Retinal pigment epithelial cell (primary cell): ENCODE data around the gene MYL5.
"Not testable (repeated sequence)": the region's sequence is repeated elsewhere in the genome, so short reads cannot be mapped to it uniquely, and the experiment has no call there.

ENCODE experiments used
- DNase-seq: peaks from one replicate; pipeline ENCODE4 v3.0.0-alpha.2; 2010; ENCODE audit warnings: low read depth
- H3K4me3 ChIP-seq: 2 replicates; pipeline ENCODE4 v1.5.1; 2011; ENCODE audit warnings: mild to moderate bottlenecking, low read length, control low read depth, moderate library complexity
- CTCF ChIP-seq: conservative IDR thresholded peaks from 2 replicates; pipeline ENCODE4 v1.5.1; 2011; ENCODE audit warnings: low read depth, low read length, control low read depth, inconsistent platforms

Gene MYL5

GRCh38 chr4:688854-689681, 14.7 kb downstream of the MYL5 start, which contains the start of gene SLC49A3:
TSS of gene SLC49A3 (minus strand) at chr4:689151. CDS start at chr4:689127, 24 bp downstream.
- DNase-seq = no peak
- TF ChIP-seq CTCF = no peak
- peak within 1 kb of the TSS; percentile 23 for H3K4me3 ChIP-seq

GRCh38 chr4:689723-690122, 15.4 kb downstream of the MYL5 start:
- TF ChIP-seq CTCF = no peak

GRCh38 chr4:692771-693554, 18.6 kb downstream of the MYL5 start:
- no peak for TF ChIP-seq CTCF
- DNase-seq = no peak
- H3K4me3 ChIP-seq = no peak overlapping the region

More at GRCh38 chr4:689723-690122, 15.4 kb downstream of the MYL5 start:
- no peak overlapping the region for H3K4me3 ChIP-seq
- DNase-seq = no peak

GRCh38 chr4:694341-694940, 20.1 kb downstream of the MYL5 start:
- H3K4me3 ChIP-seq, DNase-seq: not testable (repeated sequence)

GRCh38 chr4:699816-700580, 25.7 kb downstream of the MYL5 start:
- no peak overlapping the region for H3K4me3 ChIP-seq
- DNase-seq = no peak
- no peak for TF ChIP-seq CTCF

- TF ChIP-seq CTCF = no peak
Observed at GRCh38 chr4:700587-701264, 26.4 kb downstream of the MYL5 start.

More at GRCh38 chr4:700587-701264, 26.4 kb downstream of the MYL5 start:
- no peak overlapping the region for H3K4me3 ChIP-seq
- DNase-seq = no peak
